ENCODE measurements around the gene FAM180A. TPM values are rescaled to one million over a fixed set of nuclear protein-coding genes. Genes with fewer than 3 reads are reported as not detected.

FAM180A gene
- total RNA-seq, 1 experiment from 2014 or later = not detected

DNA sequence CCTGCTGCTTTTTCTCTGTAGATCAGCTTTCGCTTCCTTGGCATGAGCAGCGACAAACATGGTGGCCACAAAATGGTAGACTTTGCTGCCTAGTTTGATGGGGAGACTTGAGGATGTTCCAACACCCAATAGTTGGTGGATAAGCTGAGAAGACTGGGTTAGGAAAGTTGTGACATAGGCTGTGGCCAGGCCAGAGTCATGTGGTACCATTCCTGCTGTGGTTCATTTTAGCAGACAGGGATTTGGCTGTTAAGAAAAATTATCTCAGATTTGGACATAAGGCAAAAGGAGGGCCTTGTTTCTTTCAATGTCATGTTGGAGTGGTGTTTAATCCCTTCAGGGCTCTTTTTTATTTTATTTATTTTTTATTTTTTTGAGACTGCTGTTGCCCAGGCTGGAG is 26.6 kb upstream of the FAM180A start:
- TF ChIP-seq, protein P1, sequence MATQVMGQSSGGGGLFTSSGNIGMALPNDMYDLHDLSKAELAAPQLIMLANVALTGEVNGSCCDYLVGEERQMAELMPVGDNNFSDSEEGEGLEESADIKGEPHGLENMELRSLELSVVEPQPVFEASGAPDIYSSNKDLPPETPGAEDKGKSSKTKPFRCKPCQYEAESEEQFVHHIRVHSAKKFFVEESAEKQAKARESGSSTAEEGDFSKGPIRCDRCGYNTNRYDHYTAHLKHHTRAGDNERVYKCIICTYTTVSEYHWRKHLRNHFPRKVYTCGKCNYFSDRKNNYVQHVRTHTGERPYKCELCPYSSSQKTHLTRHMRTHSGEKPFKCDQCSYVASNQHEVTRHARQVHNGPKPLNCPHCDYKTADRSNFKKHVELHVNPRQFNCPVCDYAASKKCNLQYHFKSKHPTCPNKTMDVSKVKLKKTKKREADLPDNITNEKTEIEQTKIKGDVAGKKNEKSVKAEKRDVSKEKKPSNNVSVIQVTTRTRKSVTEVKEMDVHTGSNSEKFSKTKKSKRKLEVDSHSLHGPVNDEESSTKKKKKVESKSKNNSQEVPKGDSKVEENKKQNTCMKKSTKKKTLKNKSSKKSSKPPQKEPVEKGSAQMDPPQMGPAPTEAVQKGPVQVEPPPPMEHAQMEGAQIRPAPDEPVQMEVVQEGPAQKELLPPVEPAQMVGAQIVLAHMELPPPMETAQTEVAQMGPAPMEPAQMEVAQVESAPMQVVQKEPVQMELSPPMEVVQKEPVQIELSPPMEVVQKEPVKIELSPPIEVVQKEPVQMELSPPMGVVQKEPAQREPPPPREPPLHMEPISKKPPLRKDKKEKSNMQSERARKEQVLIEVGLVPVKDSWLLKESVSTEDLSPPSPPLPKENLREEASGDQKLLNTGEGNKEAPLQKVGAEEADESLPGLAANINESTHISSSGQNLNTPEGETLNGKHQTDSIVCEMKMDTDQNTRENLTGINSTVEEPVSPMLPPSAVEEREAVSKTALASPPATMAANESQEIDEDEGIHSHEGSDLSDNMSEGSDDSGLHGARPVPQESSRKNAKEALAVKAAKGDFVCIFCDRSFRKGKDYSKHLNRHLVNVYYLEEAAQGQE (IDR thresholded peaks at IDR 0.05; ENCODE audit: insufficient read depth in 1 of 2, low read depth in 2 of 2, low read length in 1 of 2) = no peak
- TF ChIP-seq SIN3A (IDR thresholded peaks at IDR 0.05; ENCODE audit: borderline replicate concordance, insufficient read depth, low read depth, low read length) = no peak
- TF ChIP-seq TCF7L2 (IDR thresholded peaks at IDR 0.05; ENCODE audit: low read depth, low read length) = no peak
- TF ChIP-seq CTCF (IDR thresholded peaks at IDR 0.05) = no peak
- no peak for TF ChIP-seq POLR2AphosphoS5 (IDR thresholded peaks at IDR 0.05; ENCODE audit: low read depth, low read length)
- no peaks in the 10 kb centered on the region for H3K4me1 ChIP-seq (ENCODE audit: control insufficient read depth, insufficient read depth, low read length)
- ATAC-seq (no peak), DNase-seq (ENCODE audit: low read depth, low spot score) (no peak)
- H3K36me3 ChIP-seq (ENCODE audit: control insufficient read depth, insufficient read depth, low read length) = no peaks in the 10 kb centered on the region
- H3K9me3 ChIP-seq (ENCODE audit: control insufficient read depth, insufficient read depth, low read depth, low read length) = 0 out of 2 replicates have a peak, but pooled peaks cover 3% of the 10 kb centered on the region
- BruUV-seq (replicated peaks) = no TSS peak
- POLR2A ChIA-PET = no interaction called here
- CTCF ChIA-PET = interaction anchor here (0.6 kb wide), 1 partner anchor 113 kb away, joined by 3 read pairs; the partner anchor contains the start of gene STMP1
- H3K4me3 ChIP-seq (ENCODE audit: low read depth in 2 of 2, low read length in 2 of 2) = no peak overlapping the region
- in situ Hi-C loops (cut with HindIII; ENCODE audit: low pct_unique_long_range_greater_than_20kb, low sequenced_read_pairs) (no loop called here), intact Hi-C loops (cut with micrococcal nuclease; ENCODE audit: unreplicated experiment) (no loop called here)
- no peak overlapping the region for H3K27ac ChIP-seq (ENCODE audit: low read length)
- H3K27me3 ChIP-seq (ENCODE audit: control insufficient read depth, insufficient read depth, low read length) = no peaks in the 10 kb centered on the region; the same call in 1 of the 2 replicates

DNA sequence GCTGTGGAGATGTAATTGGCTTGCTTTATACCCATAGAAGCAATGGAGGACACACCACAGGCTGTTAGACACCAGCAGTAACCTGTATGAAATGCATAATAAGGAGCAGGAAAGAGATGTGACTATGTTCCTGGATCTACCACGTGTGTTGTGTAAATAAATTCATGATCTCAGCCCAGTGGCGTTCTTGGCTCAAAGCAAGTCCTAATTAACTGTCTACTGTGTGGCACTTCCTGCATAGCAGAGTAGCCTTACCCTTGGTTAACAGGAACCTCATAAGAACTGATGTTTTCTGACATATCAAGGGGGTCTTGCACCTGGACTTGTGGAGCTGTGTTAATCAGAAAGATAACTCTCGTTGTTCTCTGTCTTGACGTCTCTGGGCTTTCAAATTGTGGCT is 25.7 kb upstream of the FAM180A start:
- no peak for ATAC-seq
- H3K27ac ChIP-seq (ENCODE audit: low read length) = no peak overlapping the region

More for the DNA sequence above, 25.7 kb upstream of the FAM180A start:
- Histone ChIP-seq H3K27me3 (ENCODE audit: control insufficient read depth, insufficient read depth, low read length) (no peaks in the 10 kb centered on the region), H3K4me1 (ENCODE audit: control insufficient read depth, insufficient read depth, low read length) (no peaks in the 10 kb centered on the region), H3K9me3 (ENCODE audit: control insufficient read depth, insufficient read depth, low read depth, low read length) (0 out of 2 replicates have a peak, but pooled peaks cover 3% of the 10 kb centered on the region), H3K36me3 (ENCODE audit: control insufficient read depth, insufficient read depth, low read length) (no peaks in the 10 kb centered on the region), H3K4me3 (ENCODE audit: low read depth in 2 of 2, low read length in 2 of 2) (no peak overlapping the region)
- CTCF ChIA-PET = no interaction called here
- BruUV-seq (replicated peaks) = no TSS peak
- POLR2A ChIA-PET = no interaction called here
- peak; percentile 12 for DNase-seq (ENCODE audit: low read depth, low spot score)
- in situ Hi-C loops (cut with HindIII; ENCODE audit: low pct_unique_long_range_greater_than_20kb, low sequenced_read_pairs) (no loop called here), intact Hi-C loops (cut with micrococcal nuclease; ENCODE audit: unreplicated experiment) (no loop called here)
- TF ChIP-seq, protein P1 (IDR thresholded peaks at IDR 0.05; ENCODE audit: insufficient read depth in 1 of 2, low read depth in 2 of 2, low read length in 1 of 2) = no peak
- TF ChIP-seq SIN3A (IDR thresholded peaks at IDR 0.05; ENCODE audit: borderline replicate concordance, insufficient read depth, low read depth, low read length) = no peak
- no peak for TF ChIP-seq POLR2AphosphoS5 (IDR thresholded peaks at IDR 0.05; ENCODE audit: low read depth, low read length)
- TF ChIP-seq TCF7L2 (IDR thresholded peaks at IDR 0.05; ENCODE audit: low read depth, low read length) = no peak
- TF ChIP-seq CTCF (IDR thresholded peaks at IDR 0.05) = no peak

Data from Panc1 (cell line).